ENCODE data around the gene LCK.

The LCK gene

DNA sequence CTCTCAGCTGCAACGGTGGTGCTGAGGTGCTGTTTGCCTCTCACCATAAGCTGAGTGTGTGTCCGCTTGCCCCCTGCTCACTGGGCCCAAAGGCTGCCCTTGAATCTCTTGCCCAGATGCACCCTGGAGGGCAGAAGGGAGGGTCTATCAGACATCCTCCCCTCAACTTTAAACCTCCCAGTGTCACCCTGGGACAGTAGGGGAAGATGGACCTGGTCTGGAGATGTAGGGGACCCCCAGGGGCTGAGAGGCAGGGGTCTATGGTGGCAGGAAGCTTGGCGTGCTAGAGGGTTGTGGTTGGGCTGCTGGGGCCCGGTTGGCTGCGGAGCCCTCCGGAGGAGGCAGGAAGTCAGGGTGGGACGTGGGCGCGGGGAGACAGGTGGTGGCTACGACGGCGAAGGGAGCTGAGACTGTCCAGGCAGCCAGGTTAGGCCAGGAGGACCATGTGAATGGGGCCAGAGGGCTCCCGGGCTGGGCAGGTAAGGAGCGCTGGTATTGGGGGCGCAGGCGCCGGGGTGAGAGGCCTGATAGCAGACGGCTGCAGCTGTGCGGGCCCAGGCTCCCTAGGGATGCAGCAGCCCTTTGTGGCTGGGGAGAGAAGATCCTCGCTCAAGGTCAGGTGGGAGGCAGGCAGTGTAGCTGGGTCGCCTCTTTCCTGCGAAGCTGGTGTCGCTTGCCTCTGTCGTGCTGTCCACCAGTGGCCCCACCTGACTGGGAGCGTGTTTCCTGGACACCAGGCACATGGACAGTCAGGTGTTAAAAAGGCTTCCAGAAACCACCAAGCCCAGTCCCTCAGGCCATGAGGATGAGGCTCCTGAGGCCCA is at the start of gene LCK:
TSS of gene LCK (plus strand) at position 373 of the 824 bp plus-strand sequence. CDS start 23,065 bp downstream, outside the sequence.
- no peak for DNase-seq

DNA sequence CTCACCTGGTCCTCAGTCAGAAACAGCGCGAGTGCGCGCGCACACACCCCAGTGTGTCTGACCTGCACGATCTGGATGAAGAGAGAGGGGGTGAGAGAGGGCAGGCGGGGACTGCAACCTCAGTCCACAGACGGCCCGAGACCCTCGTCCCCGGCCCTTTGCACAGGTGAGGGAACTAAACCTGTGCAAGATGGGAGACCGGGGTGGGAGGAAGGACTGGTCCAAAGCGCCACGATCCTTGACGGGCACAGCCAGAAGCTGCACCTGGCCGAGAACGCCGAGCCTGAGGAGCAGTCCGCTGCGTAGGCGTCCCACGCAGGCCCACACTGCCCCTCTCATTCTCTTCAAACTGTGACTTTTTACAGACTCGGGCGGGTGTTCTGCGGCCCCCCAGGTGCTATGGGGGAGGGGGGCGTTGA is 46.1 kb upstream of the LCK start:
- no peak for DNase-seq

DNA sequence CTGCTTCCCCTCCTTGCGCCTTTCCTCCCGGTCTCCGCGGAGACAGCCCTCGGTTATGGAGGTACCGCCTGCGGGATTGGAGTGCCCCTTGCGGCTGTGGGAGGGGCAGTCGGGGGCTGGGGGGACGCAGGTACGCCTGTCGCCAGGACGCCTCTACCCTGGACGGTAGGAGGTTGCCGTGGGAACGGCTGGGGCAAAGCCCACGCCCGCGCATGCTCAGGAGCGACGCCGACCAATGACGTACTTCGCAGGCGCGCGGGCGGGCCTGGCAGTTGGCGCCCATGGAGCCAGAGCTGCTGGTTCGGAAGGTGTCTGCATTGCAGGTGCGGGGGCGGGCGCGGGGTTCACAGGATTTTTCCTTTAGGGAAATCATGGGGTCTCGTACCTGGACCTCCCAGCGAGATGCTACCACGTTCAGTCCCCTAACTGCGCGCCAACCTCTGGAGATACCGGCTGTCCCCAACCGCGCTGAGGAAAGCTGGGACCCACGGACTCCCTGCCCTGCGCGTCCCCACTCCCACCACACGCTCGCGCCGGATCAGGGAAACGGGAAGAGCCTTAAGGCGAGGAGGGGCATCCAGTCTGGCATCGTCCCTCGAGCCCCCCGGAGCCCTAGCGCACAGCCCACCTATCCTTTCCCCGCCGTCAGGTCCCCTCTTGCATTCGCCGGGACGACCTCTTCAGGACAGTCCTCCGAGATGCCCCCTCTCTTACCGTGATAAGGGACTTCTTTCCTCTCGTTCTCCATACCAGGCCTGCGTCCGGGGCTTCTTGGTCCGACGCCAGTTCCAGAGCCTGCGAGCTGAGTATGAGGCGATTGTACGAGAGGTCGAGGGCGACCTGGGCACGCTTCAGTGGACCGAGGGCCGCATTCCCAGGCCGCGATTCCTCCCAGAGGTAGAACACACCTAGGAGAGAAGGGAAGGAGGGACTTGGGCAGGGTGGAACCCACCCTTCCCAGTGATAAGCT is 45.4 kb upstream of the LCK start, which contains the start of gene IQCC:
TSS of gene IQCC (plus strand) at position 271 of the 970 bp plus-strand sequence. CDS start at position 282, 11 bp downstream.
- peak; percentile 86 for DNase-seq

DNA sequence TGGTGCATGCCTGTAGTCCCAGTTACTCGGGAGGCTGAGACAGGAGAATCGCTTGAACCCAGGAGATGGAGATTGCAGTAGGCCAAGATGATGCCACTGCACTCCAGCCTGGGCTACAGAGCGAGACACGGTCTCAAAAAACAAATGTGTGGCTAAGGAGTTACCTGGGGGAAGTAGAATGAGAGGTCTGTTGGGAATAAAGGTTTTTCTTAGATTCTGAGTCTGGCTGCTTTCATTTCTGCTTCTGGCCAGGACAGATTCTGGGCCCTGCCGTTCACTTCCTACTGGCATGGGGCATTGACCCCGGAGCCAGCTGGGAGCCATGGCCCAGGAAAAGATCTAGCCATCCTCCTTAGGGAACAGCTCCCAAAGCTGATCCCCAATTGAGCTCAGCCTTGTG is 42.6 kb upstream of the LCK start:
- no peak for DNase-seq

DNA sequence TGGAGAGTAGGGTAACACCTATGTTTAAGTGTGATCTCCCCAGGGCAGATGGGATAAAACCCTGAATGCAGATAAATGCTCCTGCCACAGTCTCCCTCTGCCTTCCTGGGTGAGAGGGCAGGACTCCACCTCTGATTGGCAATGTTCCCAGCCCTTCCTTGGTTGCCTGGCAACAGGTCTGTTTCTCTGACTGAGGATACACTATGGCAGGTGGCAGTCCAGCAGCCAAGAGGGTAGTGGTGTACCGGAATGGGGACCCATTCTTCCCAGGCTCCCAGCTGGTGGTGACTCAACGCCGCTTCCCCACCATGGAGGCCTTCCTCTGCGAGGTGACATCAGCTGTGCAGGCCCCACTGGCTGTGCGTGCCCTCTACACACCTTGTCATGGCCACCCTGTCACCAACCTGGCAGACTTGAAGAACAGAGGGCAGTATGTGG is 42.2 kb upstream of the LCK start, which contains the start of gene DCDC2B:
TSS of gene DCDC2B (plus strand) at position 199 of the 438 bp plus-strand sequence. CDS start at position 204, 5 bp downstream.
- no peak for DNase-seq

DNA sequence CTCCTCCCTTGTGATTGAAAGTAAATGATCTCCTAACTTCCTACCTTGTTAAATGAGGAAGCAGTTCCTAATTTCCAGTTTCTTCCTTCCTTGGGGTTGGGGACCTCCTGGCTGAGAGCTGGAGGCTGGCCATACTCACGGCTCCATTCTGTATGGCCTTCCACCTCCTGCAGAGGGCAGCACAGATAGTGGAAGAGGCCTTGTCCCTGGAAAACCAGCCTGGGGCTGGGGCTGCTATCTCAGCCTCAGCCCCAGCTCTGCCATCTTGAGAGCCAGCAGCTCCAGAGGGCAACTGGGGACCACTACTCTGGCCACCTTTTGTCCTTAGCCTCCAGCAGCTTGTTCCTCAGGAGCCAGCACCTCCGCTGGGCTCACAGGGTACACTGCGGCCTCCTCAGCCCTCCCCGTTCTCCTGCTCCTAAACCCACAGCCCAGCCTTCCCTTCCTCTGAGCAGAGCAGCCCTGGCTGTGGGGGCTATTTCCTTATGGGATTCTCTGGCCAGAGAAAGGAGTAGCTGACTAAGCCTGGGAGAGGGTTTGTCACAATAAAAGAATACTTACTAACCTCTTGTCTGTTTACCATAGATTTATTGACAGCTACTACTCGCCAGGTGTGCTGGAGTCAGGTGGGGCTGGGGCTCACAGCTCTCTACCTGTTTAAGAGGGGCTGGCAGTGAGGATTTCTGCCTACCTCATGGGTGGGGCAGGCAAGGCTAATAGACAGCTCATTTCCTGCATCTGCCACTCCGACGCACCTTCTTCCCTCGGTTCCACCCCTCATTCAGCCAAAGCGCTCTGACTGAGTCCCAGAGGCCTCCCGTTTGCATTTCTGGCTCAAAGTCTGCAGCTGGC is 35.2 kb upstream of the LCK start:
- DNase-seq: peak; percentile 76

DNA sequence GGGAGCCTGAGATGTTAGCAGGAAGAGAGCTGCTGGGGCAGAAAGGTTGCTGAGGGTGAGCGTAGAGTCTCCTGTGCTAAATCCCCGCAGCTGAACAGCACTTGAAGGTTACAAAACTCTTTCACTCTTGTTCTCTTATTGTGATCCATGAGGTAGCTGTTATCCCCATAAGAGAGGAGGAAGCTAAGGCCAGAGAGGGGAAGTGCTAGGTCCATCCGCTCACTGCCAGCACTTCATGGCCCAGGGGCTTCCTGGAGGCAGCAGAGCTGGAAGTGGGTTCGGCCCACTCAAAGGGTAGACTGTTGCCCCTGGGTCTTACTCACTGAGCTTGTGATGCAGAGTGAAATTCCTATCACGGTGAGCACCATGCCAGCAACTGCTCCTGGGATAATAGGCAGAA is 34.5 kb upstream of the LCK start:
- no peak for DNase-seq

DNA sequence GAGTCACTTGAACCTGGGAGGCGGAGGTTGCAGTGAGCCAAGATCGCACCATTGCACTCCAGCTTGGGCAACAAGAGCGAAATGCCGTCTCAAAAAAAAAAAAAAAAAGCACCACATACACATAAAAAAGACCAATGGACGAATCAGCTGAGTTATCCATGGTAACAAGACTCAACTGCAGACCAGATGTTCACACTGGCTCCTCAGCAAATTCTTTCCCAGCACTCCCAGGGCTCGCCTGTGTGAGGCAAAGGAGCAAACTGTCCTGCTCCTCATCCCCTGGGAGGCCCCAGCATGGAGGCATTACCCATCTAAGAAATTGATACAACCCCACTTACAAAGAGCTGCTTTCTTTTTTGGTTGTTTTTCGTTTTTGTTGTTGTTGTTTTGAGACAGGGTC is 32.0 kb upstream of the LCK start:
- no peak for DNase-seq

DNA sequence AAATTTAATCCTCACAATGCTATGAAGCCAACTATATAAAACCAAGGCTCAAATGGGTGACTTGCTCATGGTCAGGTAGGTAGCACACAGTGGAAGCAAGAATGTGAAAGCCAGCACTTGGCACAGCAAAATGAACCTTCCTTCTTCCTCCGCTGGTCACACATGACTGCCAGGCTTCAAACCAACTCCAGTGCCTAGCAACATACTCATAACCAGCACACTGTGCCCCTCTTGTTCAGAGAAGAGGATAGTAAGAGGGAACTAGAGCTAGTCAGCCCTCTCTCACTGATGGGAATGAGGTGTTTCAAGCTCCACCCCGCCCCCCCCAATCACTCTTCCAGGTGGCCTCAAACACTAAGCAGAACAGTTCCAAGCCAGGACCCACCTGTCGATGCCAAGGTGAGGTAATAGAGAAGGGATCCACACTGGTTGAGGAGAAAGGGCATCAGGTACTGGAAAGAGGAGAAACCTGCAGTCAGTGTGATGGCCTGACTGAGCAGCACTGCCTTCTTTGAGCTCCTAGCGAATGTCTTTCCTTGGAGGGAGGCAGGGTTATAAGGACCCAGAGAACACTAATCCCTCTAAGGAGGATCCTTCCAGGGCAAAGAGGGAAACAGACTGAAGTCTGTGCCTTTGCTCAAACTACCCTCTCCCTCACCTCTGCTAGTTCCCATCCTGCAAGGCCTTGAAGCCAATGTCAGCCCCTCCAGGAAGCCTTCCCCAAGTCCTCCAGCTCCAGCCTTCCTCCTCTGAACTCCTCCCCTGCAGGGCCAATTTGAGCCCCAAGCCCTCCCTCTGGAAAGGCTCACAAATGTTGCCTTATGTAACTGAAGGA is 30.1 kb upstream of the LCK start:
- no peak for DNase-seq

DNA sequence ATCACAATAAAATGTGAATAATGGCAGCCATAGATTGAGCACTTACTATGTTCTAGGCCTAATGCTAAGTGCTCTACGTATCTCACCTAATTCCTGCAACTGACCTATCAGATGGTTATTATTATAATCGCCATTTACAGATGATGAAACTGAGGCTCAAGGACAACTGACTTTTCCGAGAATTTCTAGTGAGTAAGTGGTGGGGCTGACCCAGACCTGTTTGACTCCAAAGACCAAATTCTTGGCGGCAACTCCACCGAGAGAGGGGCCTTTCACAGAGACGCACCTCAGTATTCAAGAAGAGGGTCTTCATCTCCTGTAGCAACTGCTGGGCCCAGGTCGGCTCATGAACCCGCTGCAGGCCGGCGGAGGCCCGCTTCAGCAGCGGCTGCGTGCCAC is 29.5 kb upstream of the LCK start:
- no peak for DNase-seq

DNA sequence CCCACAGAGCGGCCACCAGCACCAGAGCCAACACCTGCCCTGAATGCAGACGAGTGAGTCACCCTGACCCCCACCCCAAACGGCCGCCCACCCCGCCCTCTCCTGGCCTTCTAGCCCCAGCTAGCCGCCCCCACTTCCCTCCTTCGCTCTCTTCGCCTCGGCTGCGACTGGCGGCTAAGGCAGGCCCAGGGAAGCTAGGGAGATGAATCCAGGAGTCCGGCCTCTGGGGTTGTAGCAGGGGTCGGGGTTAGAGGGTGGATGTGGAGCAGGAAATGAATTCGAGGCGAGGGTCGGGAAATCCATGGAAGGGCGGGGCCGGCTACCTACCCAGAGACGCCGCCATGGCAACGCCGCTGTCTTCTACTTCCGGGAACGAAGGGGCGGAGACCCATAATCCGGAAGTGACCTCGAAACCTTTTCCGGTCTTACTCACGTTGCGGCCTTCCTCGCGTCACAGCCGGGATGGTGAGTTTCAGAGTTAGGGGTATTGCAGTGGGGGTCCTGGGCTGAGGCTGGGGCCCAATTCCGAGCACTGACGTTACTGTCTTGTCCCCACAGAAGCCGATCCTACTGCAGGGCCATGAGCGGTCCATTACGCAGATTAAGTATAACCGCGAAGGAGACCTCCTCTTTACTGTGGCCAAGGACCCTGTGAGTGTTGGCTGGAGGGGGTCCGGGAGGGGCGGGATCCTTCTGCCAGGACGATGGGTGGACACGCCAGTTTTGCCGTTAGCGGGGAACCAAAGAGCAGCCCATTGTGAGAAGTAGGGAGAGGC is 28.9 kb upstream of the LCK start, which contains the start of the genes EIF3I and TMEM234:
TSS of gene EIF3I (plus strand) at position 428 of the 776 bp plus-strand sequence. CDS start at position 463, 35 bp downstream.
TSS of gene TMEM234 (minus strand) at position 374 of the 776 bp plus-strand sequence. CDS start at position 343, 31 bp downstream.
- peak; percentile 96 for DNase-seq

DNA sequence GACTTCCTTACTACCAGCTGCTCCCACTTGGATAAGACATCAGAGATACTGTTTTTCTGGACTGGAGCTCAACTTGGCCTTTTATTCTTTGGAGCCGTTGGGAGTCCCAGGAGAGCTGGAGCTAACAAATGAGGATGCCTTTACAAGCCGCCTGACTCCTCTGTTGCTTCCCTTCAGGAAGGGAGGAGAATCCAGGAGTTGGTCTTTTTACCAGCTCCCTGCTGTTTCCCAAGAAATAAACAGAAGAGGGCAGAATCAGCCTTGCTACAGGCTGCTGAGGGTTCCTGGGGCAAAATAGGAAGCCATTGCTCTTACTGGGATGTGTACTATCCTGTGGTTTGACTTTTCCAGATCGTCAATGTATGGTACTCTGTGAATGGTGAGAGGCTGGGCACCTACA is 27.4 kb upstream of the LCK start:
- no peak for DNase-seq

DNA sequence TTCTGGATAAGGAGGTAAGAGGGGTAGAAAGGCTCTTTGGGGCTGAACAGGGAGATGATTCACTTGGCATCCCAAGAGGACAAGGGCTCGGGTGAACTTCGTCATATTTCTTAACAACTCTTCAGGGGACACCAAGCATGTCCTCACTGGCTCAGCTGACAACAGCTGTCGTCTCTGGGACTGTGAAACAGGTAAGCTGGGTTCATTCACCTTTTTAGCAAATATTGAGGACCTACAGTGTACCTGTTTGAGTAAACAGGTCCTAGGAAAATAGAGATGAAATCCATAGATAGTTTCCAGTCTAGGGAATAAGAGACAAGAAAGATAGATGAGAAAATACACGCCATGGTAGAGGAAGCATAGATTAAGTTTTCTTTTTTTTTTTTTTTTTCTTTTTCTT is 26.8 kb upstream of the LCK start:
- no peak for DNase-seq

DNA sequence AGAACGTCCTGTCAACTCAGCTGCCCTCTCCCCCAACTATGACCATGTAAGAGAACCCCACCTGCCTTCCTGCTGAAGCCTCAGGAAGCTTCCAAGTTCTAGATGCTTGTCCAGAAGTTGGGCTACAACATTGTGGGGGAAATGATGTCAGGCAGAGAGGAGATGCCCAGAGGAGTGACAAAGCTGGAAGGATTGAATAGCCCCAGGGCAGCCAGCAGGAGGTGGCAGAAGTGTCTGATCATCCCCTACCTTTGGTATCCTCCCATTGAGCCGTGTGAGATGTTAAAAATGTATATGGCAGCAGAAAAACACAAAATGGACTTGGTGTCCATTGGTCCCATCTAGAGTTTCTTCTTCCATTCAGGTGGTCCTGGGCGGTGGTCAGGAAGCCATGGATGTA is 22.3 kb upstream of the LCK start:
- no peak for DNase-seq

DNA sequence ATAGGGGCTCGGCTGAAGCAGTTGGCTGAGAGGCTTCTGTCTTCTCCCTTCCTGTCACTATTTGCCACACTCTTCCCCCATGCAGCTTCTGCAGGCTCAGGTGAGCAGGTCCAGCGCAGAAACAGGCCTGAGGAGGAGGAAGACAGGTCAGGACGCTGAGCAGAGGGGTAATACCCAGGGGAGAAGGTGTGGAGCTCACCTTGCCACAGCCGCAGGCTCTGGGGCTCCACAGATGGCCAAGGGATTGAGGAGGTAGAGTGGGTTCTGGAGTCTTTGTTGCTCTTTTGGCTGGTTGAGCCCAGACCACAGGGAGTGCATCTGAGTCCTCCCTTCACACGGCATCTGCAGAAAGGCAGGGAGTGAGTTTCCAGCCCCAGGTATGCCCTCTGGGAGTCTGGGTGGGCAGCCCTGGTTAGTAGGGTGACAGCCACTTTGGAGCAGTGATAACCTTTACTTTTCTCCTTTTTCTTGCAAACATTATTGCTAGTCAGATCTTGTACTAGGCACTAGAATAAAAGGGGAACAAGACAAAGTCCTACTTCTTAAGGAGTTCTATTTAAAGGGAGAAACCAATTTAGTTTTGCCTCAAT is 19.1 kb upstream of the LCK start:
- no peak for DNase-seq

DNA sequence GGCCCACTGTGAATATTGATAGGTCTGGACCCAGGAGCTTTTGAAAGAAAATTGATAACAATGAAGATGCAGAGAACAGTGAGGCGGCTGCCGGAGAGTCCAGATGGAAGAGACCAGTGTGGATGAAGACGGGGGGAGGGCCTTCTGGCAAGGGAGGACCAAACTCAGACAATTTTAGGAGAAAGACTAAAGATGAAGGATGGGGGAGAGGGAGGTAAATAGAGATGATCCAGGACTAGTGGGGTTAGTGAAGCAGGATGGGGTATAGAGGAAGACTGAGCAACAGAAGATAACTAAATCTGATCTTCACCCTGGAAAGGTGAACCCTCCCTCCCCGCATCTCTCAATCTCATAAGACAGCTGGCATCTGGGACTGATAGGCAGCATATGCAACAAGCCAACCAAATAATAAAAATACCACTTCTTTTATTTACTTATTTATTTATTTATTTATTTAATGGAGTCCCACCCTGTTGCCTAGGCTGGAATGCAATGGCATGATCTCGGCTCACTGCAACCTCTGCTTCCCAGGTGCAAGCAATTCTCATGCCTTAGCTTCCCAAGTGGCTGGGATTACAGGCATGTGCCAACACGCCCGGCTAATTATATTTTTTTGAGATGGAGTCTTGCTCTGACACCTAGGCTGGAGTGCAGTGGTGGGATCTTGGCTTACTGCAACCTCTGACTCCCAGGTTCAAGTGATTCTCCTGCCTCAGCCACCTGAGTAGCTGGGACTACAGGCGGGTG is 18.3 kb upstream of the LCK start:
- DNase-seq: no peak

DNA sequence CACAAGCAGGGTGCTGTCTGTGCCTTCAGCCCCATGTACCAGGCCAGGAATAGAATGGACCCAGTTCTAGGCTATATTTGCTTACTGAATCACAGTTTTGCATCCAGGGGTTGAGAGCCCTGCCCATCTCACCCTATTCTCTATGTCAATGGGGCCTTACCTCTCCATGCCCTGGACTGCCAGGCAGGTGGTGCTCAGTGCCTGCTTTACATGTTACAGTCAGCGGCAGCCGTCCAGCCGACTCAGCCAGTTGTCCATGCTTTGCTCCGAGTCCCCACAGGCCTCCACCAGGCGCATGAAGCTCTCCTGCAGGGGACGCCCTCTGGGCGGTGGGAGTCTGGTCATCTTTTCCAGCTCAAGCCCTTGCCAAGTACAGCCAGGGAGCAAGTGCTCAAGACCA is 16.3 kb upstream of the LCK start:
- DNase-seq: no peak

DNA sequence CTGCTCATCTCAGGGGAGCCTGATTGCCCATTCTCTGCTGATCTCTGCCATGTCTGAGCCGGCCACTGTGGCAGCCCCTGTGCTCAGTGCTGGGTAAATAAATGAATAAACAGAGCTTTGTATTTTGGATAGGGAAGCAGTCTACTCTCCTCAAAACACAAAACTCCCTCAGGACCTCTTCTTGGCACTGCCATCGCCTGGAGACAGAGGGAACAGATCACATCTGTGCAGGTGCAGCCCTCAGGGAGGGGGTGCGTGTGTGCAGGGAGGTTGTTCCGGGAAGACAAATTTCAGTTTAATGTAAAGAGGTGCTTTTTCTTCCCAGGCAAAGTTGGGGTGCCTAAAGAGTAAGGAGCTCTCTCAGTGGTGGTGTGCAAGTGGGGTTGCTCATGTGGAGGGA is 11.7 kb upstream of the LCK start:
- no peak for DNase-seq

DNA sequence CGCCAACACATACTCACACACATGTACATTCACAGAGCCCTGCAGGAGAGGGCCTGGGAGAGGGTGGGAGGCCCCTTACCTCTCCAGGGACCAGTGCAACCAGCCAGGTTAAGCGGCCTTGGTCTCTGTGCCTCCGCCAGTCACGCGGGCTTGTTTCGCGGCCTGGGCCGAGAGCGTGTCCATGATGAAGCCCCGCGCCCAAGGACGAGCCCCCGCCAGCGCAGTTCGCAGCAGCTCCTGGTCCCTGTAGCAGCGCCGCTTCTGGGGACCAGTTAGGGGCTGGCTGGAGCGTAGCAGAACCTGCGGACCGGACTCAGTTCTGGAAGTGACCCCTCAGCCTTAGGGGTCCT is 11.3 kb upstream of the LCK start:
- DNase-seq: no peak

Measured in suppressor macrophage treated with lipopolysaccharide for 4 hours (primary cell).